Neuron (in vitro differentiated cells): Measurements from ENCODE around the gene MRPL58.
A peak's percentile ranks its signal among the peaks of the same experiment; 100 is the strongest.

Experiments
- H2AFZ ChIP-seq: one replicate; pipeline ENCODE4 v1.6.1; 2013; ENCODE audit warnings: low read depth, mild to moderate bottlenecking, inconsistent platforms, low read length, moderate library complexity
- H3K27me3 ChIP-seq: one replicate; pipeline ENCODE4 v1.6.1; 2013; ENCODE audit warnings: low read length; ENCODE audit not compliant: insufficient read depth
- H3K36me3 ChIP-seq: one replicate; pipeline ENCODE4 v1.6.1; 2013; ENCODE audit warnings: low read length; ENCODE audit not compliant: insufficient read depth
- H3K4me1 ChIP-seq: one replicate; pipeline ENCODE4 v1.6.1; 2013; ENCODE audit warnings: low read length; ENCODE audit not compliant: insufficient read depth
- H3K4me3 ChIP-seq: 2 replicates; pipeline ENCODE4 v1.5.1; 2013; ENCODE audit warnings: mild to moderate bottlenecking, low read length, moderate library complexity
- H3K9me3 ChIP-seq: one replicate; pipeline ENCODE4 v1.6.1; 2013; ENCODE audit warnings: low read length

Gene MRPL58

GRCh38 chr17:75048249-75048878 is 35.9 kb downstream of the MRPL58 start:
- peaks cover 23% of the 10 kb centered on the region for H3K4me1 ChIP-seq
- H3K36me3 ChIP-seq: peaks cover 24% of the 10 kb centered on the region
- H3K4me3 ChIP-seq: peak overlapping the region; percentile 77
- H3K27me3 ChIP-seq: no peaks in the 10 kb centered on the region
- no peaks in the 10 kb centered on the region for H3K9me3 ChIP-seq
- no peak overlapping the region for H2AFZ ChIP-seq

- peak overlapping the region; percentile 77 for H3K4me3 ChIP-seq
- peaks cover 2% of the 10 kb centered on the region for H3K9me3 ChIP-seq
- peaks cover 30% of the 10 kb centered on the region for H3K36me3 ChIP-seq
- H3K4me1 ChIP-seq: peaks cover 23% of the 10 kb centered on the region
- H3K27me3 ChIP-seq: no peaks in the 10 kb centered on the region
- no peak overlapping the region for H2AFZ ChIP-seq
Measured at GRCh38 chr17:75049057-75049456, 36.6 kb downstream of the MRPL58 start.

DNA sequence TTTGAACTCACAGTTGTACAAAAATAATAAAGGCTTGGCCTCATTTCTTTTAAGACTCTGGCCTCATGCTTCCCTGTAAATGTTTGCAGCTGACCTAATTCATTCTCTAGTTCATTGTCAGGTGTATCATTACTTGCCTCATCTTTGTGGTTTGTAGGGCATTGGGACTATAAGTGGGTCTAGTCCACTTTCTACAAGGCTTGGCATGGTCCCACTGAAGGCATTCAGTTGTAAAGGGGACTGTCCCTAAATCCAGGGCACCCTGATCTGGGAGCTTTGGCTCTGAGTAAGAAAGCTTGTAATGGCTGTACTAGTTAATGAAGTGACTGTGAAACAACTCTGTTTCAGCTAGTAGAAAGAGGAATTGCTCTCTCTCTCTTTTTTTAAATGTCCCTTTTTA is 37.2 kb downstream of the MRPL58 start:
- peaks cover 33% of the 10 kb centered on the region for H3K36me3 ChIP-seq
- H3K4me1 ChIP-seq: peaks cover 23% of the 10 kb centered on the region

DNA sequence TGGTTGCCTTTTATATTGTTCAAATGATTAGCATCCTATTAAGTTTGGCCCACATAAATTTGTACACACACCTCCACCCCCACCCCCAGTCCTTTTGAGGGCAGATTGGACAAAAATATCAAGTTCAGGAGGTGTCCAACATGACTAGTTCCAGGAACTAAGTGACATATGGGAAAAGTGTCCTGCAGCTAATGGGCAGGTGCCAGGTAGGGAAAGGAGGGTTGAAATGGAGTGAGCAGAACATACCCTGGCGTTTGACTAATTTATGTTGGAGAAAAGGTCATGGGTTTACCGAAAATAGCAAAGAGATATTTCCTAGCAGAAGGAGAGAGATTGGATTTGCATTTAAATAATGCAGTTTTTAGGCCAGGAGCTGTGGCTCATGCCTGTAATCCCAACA is 39.5 kb downstream of the MRPL58 start:
- H3K36me3 ChIP-seq: peaks cover 40% of the 10 kb centered on the region
- peaks cover 2% of the 10 kb centered on the region for H3K9me3 ChIP-seq
- no peak overlapping the region for H3K4me3 ChIP-seq
- H3K27me3 ChIP-seq: no peaks in the 10 kb centered on the region
- H3K4me1 ChIP-seq: peaks cover 19% of the 10 kb centered on the region
- no peak overlapping the region for H2AFZ ChIP-seq

More for the DNA sequence above, 37.2 kb downstream of the MRPL58 start:
- H2AFZ ChIP-seq: no peak overlapping the region
- no peak overlapping the region for H3K4me3 ChIP-seq
- peaks cover 2% of the 10 kb centered on the region for H3K9me3 ChIP-seq
- H3K27me3 ChIP-seq: no peaks in the 10 kb centered on the region

DNA sequence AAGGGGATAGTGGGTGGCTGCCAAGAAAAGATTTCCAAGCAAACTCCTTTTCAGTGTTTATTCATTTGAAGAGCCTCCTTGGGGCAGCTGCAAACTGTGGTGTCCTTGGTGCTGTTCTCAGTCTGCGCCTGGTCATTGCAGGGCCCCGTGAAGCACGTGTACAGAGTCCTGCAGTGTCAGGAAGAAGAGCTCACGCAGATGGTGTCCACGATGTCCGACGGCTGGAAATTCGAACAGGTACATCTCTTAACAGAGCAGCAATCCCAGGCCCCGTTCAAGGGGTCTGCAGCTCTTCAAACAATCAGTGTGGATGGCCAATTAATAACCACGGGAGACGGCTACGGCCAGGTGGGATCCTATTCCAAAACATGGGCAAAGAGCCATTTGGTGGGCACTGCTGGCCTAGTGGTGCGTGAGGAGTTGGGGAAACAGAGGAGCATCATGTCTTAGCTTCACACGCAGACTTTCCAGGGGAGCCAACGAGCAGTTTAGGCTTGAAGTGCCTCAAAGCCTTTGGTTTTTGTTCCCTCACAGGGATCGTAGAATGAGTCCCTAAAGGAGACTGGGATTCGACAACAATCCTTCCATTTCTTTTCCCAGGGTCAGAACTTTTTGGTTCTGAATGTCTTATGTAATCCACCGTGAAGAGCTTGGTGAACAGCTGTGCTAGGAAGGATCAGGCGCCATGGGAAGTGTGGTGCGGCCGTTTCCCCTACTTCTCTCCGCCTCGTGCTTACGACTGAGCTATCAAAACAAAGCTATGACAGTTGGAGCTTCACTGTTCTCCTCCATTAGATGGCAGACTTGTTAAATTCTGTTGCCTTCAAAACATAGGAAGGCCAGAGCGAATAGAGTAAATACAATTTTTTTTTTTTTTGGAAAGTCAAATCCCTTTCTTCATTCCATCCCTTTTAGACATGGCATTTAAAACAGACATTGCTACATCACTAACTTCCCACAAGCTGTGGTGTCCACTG is 47.2 kb downstream of the MRPL58 start:
- no peaks in the 10 kb centered on the region for H3K9me3 ChIP-seq
- no peaks in the 10 kb centered on the region for H3K27me3 ChIP-seq
- H3K4me3 ChIP-seq: no peak overlapping the region
- H3K4me1 ChIP-seq: no peaks in the 10 kb centered on the region
- peaks cover 69% of the 10 kb centered on the region for H3K36me3 ChIP-seq
- no peak overlapping the region for H2AFZ ChIP-seq

GRCh38 chr17:75060434-75061054 is 48.1 kb downstream of the MRPL58 start:
- Histone ChIP-seq H3K36me3 (peaks cover 63% of the 10 kb centered on the region), H2AFZ (no peak overlapping the region), H3K4me3 (no peak overlapping the region), H3K9me3 (no peaks in the 10 kb centered on the region), H3K27me3 (no peaks in the 10 kb centered on the region), H3K4me1 (no peaks in the 10 kb centered on the region)

GRCh38 chr17:75061055-75061438 is 48.6 kb downstream of the MRPL58 start:
- Histone ChIP-seq H3K27me3 (no peaks in the 10 kb centered on the region), H3K4me1 (no peaks in the 10 kb centered on the region), H2AFZ (no peak overlapping the region), H3K4me3 (no peak overlapping the region), H3K9me3 (no peaks in the 10 kb centered on the region), H3K36me3 (peaks cover 62% of the 10 kb centered on the region)

- no peaks in the 10 kb centered on the region for H3K4me1 ChIP-seq
- no peaks in the 10 kb centered on the region for H3K9me3 ChIP-seq
- no peaks in the 10 kb centered on the region for H3K27me3 ChIP-seq
- H3K36me3 ChIP-seq: peaks cover 61% of the 10 kb centered on the region
- no peak overlapping the region for H3K4me3 ChIP-seq
- H2AFZ ChIP-seq: no peak overlapping the region
Measured at GRCh38 chr17:75061618-75062017, 49.1 kb downstream of the MRPL58 start.

GRCh38 chr17:75063201-75063600 is 50.7 kb downstream of the MRPL58 start:
- Histone ChIP-seq H3K4me1 (no peaks in the 10 kb centered on the region), H3K36me3 (peaks cover 58% of the 10 kb centered on the region), H3K27me3 (no peaks in the 10 kb centered on the region), H3K4me3 (no peak overlapping the region), H3K9me3 (no peaks in the 10 kb centered on the region), H2AFZ (no peak overlapping the region)

DNA sequence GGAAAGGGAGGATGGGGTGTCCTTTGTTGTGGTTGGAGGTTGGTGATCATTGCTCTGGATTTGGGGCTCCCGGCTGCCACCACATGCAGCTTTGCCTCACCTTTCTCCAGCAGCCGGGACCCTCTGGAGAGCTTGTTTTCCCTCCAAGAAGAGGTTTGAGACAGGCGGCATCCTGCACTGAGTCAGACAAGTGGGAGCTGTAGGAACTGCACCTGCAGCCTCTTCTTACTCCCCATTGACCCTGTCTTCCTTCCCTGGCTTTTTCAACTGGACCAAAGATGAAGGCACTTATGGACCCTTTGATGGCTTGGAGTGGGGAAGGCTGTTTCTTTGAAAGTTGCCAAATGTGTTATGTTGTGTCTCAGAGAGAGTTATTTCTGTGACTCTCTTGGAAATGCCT is 51.2 kb downstream of the MRPL58 start:
- Histone ChIP-seq H2AFZ (no peak overlapping the region), H3K27me3 (no peaks in the 10 kb centered on the region), H3K9me3 (no peaks in the 10 kb centered on the region), H3K4me3 (no peak overlapping the region), H3K4me1 (no peaks in the 10 kb centered on the region), H3K36me3 (peaks cover 58% of the 10 kb centered on the region)

DNA sequence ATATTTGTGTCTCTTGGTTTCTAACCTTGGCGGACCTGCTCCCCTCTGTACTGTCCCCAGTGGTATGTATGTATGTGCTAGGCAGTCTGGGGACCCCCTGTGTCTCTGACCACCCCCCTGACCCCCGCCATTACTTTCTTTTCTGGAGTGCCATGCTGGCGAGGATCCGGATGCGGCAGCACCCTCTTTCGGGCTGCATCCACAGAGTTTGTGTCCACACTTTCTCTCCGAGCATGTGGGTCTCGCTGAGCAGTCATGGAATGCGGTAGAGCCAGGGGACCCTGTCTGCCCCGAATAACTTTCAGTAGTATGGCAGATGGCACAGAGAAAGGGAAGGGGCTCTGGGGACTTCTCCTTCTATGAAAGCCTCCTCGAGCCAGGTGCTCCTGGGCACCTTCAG is 51.6 kb downstream of the MRPL58 start:
- Histone ChIP-seq H3K9me3 (no peaks in the 10 kb centered on the region), H3K4me3 (no peak overlapping the region), H3K36me3 (peaks cover 58% of the 10 kb centered on the region), H3K27me3 (no peaks in the 10 kb centered on the region), H3K4me1 (no peaks in the 10 kb centered on the region), H2AFZ (no peak overlapping the region)

GRCh38 chr17:75064460-75064859 is 52.0 kb downstream of the MRPL58 start:
- Histone ChIP-seq H2AFZ (no peak overlapping the region), H3K27me3 (no peaks in the 10 kb centered on the region), H3K4me3 (no peak overlapping the region), H3K4me1 (no peaks in the 10 kb centered on the region), H3K9me3 (no peaks in the 10 kb centered on the region), H3K36me3 (peaks cover 54% of the 10 kb centered on the region)
